NCI-H69 (cell line): ENCODE results near the gene VWA5B1.

Experiments
- DNase-seq: peaks from one replicate; lab custom pipeline; 2025; lab: John Stamatoyannopoulos, UW

The VWA5B1 gene

DNA sequence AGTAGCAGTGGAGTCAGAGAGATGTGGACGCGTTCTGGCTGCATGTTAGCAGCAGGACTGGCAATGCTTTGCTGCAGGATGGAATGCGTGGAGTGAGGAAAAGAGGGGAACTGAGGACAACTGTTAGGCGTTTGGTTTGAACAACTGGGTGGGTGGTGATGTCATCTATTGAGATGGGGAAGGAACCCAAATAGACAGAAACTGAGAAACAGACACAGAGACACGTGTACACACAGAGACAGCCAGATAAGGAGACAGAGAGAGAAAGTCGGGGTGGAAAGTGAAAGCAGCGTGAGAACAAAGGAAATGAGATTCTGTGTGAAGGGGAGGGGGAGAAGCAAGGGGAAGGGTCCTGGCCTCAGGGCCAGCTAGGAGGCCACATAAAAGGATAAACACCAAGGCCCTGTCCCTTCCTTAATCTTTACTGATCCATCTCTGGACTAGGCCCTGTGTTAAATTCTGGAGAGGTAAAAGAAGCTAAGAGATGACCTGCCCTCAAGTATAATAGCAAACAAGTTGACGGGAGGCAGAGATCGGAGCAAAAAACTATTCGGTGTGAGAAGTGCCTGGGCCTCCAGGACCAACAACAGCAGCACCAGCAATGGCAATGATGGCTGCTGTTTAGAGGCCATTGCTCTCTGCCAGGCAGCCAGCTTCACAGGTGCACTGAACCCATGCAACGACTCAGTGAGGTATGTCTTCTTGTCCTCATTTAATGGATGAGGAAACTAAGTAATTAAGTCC is 31.6 kb downstream of the VWA5B1 start:
- DNase-seq: no peak

DNA sequence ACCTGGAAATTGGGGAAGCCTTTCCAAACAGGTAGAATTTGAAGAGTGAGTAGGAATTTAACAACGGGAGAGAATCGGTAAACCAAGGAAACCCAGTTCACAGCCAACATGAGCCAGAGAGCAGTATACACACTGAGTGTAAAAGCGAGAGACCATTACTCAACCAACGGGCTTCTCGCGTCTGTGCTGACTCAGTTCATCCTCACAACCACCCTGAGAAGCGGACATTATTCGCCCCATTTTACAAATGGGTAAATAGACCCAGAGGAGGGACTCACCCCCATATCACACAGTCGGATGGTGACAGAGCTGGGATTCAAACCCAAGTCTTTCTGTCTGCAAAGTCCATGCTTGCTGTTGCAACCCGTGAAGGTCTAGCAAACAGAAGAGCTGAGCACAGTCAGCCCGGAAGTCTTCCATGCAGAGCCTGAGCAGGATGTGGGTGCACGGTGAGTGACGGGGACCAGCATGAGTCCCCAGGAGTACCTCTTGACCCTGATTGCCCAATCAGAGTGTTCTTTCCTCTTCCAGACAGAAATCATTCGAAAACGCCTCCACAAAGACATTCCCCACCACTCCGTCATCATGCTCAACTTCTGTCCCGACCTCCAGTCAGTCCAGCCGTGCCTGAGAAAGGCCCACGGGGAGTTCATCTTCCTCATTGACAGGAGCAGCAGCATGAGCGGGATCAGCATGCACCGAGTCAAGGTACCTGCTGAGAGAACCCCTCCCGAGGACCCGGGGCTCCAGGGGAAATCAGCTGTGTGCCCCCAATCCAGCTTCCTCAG is 32.3 kb downstream of the VWA5B1 start:
- DNase-seq: no peak

DNA sequence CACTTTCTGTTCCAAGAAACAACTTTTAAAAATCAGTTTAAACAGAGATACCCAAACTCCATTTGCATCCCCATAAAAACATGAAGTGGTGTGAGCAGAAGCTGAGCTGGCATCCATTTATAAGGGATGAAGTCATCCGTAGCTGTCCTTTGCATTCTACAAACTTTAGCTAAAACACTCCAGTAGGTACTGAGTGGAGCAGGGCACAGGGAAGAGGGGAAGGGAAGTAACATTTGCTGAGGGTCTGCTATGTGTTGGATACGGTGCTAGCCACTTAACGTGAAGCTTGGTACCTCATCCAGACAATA is 32.9 kb downstream of the VWA5B1 start:
- no peak for DNase-seq

DNA sequence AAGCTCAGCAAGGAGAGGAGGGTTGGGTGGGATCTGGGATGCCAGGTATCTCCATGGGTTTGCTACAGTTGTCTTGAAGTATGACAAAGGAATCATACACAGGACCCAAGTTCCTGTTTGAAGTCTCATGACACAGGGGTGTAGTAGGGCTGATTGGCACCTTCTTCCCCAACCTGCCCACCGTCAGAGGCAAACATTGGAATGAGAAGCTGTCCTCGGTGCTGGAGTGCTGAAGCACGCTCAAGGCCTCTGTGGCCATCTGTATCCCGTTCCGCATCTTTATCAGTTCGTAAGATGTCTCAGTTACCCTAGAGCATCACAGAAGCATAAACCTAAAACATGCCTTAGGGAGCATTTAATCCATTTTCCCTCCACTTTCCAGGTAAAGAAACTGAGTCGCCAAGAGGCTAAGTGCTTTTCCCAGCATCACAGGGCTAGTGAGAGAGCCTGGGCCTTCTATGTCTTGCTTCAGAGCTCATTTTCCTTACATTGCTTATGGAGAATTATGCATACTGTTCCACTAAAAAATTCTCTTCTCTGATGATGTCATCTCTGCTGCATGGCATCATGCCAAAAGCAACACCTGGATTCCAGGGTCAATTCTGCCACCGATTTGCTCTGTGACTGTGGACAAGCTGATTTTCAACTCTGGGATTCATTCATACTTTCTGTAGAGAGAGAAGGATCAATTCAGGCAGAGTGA is 34.2 kb downstream of the VWA5B1 start:
- peak; percentile 12 for DNase-seq

DNA sequence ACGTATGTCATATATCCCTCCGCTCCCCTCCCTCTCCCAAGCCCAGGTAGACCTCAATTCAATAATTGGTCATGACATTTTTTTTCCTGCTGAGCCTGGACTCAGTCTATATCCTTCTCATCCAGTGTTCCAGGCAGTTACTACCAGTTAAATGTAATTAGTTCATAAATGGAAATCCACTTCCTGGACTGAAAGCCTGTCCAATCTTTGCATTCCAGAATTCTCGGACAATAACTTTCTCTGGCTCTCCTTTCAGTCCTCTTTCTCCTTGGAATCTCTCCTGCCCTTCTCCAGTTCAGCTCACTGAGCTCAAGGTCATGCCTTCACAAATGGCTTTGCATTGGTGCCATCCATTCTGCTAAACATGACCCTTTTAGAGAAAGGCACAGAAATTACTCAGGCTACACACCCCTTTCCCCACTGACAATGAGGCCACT is 34.8 kb downstream of the VWA5B1 start:
- DNase-seq: peak; percentile 12

DNA sequence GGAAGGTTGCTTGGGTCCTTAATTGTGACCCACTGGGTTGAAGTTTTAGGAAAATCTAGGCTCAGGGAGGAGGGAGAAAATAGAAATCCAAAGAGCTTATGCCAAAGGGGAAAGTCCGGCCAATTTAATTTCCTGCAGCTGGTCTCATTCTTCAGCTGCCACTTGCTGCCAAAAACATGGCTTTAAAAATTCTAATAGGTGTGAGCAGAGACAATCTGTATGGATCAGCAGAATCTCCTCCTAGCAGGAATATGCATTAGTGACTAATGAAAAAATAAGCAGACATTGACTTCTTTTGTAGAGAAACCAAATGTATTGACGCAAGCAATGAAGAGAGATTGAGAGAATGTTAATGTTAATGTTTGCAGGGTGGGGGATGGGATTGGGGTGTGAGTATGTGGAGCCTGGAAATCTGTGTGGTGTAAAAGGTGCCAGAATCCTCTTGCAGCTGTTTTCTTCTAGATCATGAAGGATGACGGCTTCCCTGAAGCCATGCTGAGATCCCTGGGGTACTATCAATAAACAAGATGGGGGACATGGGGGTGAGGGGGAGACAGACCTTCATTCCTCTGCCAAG is 35.3 kb downstream of the VWA5B1 start:
- no peak for DNase-seq

DNA sequence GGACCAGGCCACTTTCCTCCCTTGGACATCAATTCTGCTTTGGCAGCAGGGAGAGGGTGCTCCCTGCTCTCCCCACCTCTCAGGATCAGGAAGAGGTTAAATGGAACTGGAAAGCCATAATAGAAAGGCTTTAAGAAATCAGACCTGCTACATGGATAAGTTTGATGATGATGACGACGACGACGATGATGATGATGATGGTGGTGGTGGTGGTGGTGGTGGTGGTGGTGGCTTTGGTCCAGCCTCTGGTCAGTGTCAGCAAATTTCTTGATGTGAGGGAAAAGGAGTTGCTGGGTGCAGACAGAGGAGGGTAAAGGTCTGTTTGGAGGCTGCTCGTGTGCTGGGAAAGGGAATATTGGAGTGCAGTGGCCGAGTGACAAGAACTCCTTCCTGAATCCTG is 36.8 kb downstream of the VWA5B1 start:
- DNase-seq: no peak

DNA sequence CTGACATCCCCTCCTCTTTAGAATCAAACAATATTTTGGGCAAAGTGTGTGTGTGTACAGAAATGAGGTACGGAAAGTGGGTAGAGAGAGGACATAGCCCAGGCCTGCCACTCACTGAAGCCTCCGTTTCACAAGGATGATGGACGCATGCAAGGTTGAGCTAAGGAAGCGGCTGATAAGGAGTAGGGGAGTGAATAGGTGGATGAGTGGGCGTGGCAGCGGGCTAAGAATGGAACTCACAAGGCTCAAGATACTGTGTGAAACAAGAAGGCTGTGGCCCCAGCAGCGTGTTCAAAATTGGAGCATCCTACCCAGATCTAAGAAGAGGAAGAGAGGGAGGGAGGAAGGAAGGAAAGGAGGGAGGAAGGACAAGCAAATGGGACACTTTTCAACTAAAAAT is 37.5 kb downstream of the VWA5B1 start:
- no peak for DNase-seq

DNA sequence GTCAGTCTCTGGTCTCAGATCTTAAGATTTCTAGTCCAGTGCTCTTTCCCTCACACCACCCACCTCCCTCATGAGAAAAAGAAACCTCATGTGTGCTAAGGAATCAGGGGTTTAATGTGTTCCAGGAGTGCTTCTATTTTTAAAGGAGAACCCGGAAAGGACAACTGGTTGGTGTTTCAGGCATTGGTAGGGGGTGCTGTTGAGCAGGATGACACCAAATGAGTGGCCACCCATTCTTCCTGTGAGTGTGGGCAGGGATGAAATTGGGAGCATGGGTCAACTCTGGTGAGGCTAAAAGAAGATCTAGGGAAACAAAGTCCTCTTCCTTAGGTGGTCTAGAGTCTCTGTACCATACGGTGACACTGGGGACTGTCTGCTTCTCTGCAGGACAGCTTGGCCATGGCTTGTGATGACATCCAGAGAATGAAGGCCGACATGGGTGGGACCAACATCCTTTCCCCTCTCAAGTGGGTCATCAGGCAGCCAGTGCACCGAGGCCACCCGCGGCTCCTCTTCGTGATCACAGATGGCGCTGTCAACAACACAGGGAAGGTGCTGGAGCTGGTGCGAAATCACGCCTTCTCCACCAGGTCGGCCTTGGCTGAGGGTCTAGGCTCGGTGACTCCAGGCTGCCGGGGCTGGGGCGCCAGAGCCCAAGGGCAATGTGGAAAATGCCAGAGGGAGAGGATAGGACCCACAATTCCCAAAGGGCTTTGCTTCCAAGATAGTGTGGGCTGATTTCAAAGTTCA is 39.3 kb downstream of the VWA5B1 start:
- DNase-seq: no peak

DNA sequence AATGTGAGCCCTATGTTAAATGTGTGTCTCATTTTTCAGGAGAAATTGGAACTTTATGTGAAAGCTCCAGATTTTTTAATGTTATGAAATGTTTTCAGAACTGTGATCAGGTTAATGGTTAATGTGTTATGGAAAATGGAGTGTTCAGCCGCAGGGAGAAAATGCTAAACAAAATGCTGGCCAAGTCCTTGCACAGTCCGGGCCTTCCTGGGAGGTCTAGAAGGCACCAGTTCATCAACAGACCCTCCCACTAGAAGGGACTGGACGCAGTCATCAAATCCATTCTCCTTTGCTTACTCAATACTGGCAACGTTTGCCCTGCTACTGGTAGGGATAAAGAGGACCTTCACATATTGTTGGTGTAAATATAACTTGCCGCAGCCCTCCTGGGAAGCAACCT is 43.4 kb downstream of the VWA5B1 start:
- DNase-seq: no peak

DNA sequence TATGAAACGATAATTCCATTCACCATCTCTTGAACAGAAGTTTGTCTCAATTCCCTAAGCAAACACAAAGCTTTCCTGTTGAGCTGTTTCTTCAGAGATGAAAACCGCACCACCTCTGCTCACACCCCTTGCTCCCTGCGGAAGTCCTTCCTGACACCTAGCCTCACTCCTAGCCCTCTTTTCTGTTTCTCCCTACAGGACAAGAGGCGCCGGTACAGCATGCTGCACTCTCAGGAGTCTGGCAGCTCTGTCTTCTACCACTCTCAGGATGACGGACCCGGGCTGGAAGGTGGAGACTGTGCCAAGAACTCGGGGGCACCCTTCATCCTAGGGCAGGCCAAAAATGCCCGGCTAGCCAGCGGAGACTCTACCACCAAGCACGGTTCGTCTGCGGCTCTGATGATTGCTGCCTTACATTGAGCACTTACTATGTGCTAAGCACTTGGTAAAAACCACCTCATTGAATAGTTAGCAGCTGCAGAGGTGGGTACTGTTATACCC is 45.5 kb downstream of the VWA5B1 start:
- no peak for DNase-seq

DNA sequence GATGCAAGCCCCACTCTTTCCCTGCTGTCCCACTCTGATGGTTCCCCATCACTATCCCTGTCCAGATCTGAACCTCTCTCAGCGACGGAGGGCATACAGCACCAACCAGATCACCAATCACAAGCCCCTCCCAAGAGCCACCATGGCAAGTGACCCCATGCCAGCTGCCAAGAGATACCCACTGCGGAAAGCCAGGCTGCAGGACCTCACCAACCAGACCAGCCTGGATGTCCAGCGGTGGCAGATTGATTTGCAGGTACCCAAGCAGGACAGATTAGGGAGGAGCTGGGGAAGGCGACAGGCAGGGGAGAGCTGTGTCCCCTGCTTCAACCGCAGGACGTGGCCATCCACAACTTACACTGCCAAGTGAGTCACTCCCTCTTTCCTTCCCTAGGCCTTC is 46.9 kb downstream of the VWA5B1 start:
- DNase-seq: no peak

DNA sequence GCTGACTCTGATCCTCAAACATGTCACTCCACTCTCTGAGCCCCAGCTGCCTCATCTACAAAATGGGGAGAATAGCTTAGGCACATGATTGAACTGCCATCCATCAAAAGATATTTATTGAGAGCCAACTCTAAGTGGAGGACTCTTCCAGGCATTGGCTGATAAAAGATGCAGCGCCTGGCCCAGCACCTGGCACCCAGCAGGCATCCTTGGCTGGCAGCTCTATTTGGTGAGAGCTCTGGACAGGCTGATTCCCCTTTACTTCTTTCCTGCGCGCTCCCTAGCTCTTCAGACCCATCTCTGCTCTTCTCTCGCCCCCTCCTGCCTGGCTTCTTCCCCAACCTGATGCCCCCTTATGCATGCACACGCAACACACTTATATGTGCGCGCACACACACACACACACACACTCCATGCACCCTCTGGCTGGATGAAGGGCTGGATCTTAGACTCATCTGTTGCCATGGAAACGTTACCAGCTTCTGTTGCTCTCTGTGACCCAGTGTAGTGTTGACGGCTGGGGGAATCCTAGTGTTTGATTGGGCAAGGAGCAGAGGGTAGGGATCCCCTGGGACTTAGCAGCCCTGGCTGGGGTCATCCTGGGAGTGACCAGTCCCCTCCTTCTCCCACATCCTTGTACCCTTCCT is 49.3 kb downstream of the VWA5B1 start:
- peak; percentile 24 for DNase-seq

DNA sequence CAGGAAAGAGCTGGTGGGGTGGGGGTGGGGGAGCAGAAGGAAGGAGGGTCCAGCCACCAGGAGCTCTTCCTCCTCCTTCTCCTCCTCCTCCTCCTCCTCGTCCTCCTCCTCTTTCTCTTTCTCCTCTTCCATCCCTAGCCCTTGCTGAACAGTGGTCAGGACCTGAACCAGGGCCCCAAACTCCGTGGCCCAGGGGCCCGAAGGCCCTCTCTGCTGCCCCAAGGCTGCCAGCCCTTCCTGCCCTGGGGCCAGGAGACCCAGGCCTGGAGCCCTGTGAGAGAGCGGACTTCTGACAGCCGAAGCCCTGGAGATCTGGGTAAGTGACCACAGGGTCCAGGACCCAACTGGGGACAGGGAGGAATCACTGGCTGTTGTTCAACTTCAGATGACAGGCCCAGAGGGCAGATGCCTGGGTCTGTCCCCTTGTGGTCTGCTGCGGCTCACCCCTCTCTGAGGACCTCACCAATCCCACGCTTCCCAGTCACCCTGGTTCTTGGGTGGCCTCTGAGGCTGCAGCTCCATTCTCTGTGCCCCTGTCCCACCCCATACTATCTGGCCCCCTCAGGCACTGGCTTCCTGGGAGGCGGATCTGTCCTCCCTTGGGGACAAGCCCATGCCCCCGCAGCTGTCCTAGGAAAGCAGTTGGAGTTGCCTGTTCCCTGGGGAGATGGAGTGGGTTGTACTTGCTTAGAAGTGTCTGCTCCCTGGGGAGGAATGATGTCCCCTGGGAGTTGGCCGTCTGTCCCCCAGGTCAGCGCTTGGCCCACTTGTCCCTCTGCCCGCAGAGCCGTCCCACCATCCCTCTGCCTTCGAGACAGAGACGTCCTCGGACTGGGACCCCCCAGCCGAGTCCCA is 51.8 kb downstream of the VWA5B1 start:
- peak; percentile 7 for DNase-seq

DNA sequence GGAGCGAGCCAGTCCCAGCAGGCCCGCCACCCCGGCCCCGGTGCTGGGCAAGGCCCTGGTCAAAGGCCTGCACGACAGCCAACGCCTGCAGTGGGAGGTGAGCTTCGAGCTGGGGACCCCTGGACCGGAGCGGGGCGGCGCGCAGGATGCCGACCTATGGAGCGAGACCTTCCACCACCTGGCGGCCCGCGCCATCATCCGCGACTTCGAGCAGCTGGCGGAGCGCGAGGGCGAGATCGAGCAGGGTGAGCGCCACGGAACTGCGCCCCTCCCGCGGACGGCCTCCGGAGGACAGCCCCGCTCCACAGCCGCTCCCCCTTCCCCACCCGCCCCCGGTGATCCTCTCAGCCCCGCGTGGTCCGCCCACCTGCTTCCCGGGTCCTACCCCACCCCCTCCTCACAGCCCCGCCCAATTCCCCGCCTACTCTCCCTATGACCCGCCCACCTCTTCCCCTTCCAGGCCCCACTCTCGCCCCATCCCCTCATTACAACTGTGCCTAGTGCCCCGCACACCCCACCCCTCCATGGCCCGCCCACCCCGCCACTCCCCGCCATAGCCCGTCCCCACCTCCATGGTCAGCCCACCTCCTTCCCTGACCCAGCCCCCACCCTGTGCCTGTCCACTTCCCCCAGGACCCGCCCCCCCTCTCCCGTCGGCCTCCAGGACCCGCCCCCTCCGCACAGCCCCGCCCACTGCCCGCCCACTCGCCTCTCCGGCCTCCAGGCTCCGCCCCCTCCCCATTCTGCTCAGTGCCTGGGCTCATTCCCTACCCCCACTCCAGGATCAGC is 52.7 kb downstream of the VWA5B1 start:
- DNase-seq: peak; percentile 72

DNA sequence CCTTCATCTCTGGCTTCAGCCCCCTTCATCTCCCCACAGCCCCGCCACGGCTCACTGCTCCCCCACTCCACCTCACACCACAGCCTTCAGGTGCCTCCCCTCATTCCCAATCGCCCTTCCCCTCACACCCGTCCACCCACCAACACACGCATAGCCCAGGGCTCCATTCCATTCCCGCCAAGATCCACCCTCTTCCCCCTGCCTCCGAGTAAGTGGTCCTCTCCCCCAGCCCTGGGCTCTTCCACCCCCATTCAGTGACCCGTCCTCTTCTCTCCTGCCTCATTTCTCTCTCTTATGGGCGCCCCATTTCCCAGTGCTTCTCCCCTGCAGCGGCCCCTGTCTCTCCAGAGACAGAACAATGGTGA is 53.2 kb downstream of the VWA5B1 start:
- DNase-seq: no peak

DNA sequence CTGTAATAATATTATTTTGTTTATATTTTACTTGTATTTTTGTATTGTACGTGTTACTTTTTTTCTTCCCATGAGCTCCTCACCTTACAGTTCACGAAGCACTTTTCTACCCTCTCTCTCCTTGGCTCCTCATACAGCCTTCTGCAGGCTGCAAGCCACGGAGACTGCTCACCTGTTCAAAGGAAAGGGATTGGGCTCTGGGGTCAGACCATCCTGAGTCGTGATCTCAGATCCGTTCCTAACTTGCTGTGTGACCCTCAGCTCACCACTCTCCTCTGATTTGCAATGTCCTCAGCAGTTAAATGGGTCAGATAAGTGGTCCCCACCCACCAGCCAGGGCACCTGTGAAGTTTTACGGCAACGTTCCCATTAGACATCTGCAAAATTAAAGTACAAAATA is 54.1 kb downstream of the VWA5B1 start:
- no peak for DNase-seq

DNA sequence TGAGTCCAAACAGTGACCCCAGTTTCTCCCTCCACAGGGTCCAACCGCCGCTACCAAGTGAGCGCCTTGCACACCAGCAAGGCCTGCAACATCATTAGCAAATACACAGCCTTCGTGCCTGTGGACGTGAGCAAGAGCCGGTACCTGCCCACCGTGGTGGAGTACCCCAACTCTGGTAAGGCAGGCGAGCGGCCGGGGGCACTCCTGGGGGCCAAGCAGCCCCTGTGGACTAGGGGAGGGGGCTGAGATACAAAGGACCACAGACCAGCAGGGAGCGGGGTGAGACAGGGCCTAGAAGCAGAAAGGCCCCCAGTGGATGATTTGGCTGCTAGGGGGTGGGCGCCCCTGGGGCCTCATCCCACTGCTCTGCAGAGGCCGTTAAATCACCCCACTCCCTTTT is 54.7 kb downstream of the VWA5B1 start:
- DNase-seq: no peak

DNA sequence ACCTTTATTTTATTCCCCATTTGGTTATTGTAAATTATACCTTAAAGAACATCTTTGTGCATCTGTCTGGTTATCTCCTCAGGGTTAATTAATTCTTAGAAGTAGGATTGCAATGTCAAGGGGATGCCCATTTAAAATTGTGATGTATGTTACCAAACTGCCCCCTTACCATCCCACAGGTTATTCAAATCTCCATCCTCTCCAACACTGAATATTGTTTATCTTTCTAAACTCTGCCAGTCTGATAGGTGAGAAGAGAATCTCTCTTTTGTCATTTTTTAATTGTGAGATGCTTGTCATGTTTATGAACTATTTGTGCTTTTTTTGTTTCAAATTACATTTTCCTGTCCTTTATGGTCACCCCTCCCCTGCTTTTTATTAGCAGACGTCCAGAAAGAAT is 55.8 kb downstream of the VWA5B1 start:
- DNase-seq: no peak

DNA sequence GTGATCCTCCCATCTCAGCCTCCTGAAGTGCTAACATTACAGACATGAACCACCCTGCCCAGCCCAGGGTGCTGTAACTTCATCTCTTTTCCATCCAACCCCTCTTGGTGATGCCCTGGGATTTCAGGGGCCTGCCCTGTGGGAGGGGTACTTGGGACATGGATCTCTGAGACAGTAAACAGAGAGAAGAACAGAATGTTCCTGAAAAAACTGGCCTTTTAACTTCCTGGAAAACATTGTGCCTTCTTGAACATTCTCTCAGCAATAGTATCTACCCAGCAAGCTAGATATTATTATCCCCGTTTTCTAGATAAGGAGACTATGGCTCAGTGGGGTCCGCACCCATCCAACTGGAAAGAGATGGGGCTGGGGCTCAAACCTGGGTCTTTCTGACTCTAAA is 57.0 kb downstream of the VWA5B1 start:
- no peak for DNase-seq
